GM10248 (cell line): ENCODE results near the gene ATP1A1.

Experiments used
- CTCF ChIA-PET: fragments of 300-600 bp; sonication (Branson Sonifier 250); formaldehyde crosslinking; extraction: SDS; loops from one replicate; lab custom pipeline; 2021; ENCODE audit warnings: antibody characterized with exemption; lab: Yijun Ruan, JAX
- POLR2A ChIA-PET: fragments of 350-650 bp; sonication (Branson Sonifier 250); formaldehyde crosslinking; extraction: SDS; loops from one replicate; lab custom pipeline; 2020; ENCODE audit warnings: antibody characterized with exemption; lab: Yijun Ruan, JAX
- DNase-seq: peaks from one replicate; pipeline ENCODE4 v3.0.0; 2012; ENCODE audit errors: extremely low spot score
- CTCF ChIP-seq: IDR thresholded peaks from 2 replicates; pipeline ENCODE4 v1.5.1; 2012; ENCODE audit warnings: mild to moderate bottlenecking, low read depth; ENCODE audit errors: extremely low read depth, missing control alignments, control extremely low read depth

ATP1A1 gene

GRCh38 chr1:116361648-116362047, 11.4 kb upstream of the ATP1A1 start:
- DNase-seq: no peak
- TF ChIP-seq CTCF: no peak
- ChIA-PET CTCF (interaction anchor here (1.0 kb wide), 1 partner anchor 123 kb away, joined by 4 read pairs; no protein-coding TSS in a partner anchor), POLR2A (no interaction called here)

- no peak for DNase-seq
- CTCF ChIA-PET: interaction anchor here (1.0 kb wide), 1 partner anchor 123 kb away, joined by 4 read pairs; no protein-coding TSS in a partner anchor
- no peak for TF ChIP-seq CTCF
- POLR2A ChIA-PET: no interaction called here
Observed at GRCh38 chr1:116362050-116362449, 11.0 kb upstream of the ATP1A1 start.

GRCh38 chr1:116365353-116365780, 7.7 kb upstream of the ATP1A1 start:
- TF ChIP-seq CTCF: no peak
- POLR2A ChIA-PET: no interaction called here
- no peak for DNase-seq
- CTCF ChIA-PET: interaction anchor here (2.2 to 6.3 kb wide), 2 partner anchors 120 to 133 kb away, joined by 8 to 48 read pairs; no protein-coding TSS in a partner anchor

GRCh38 chr1:116365857-116366256, 7.2 kb upstream of the ATP1A1 start:
- no peak for TF ChIP-seq CTCF
- no peak for DNase-seq
- ChIA-PET POLR2A (interaction anchor here (0.6 kb wide), 1 partner anchor 146 kb away, joined by 3 read pairs; no protein-coding TSS in a partner anchor), CTCF (interaction anchor here (1.1 to 6.3 kb wide), 4 partner anchors 21 to 133 kb away, joined by 4 to 48 read pairs (median 6); no protein-coding TSS in a partner anchor)

GRCh38 chr1:116367256-116367945, 5.6 kb upstream of the ATP1A1 start:
- no peak for DNase-seq
- CTCF ChIA-PET: interaction anchor here (1.0 to 6.3 kb wide), 6 partner anchors 10 to 228 kb away, joined by 3 to 48 read pairs (median 6); no protein-coding TSS in a partner anchor
- no peak for TF ChIP-seq CTCF
- POLR2A ChIA-PET: interaction anchor here (0.8 kb wide), 1 partner anchor 8 kb away, joined by 3 read pairs; no protein-coding TSS in a partner anchor

GRCh38 chr1:116368241-116368640, 4.8 kb upstream of the ATP1A1 start:
- POLR2A ChIA-PET: no interaction called here
- TF ChIP-seq CTCF: no peak
- DNase-seq: no peak
- CTCF ChIA-PET: interaction anchor here (1.0 to 6.3 kb wide), 5 partner anchors 10 to 229 kb away, joined by 3 to 48 read pairs (median 9); no protein-coding TSS in a partner anchor
